SH-SY5Y (cell line): ENCODE results near the gene HIVEP2.

Experiments used
- GATA2 ChIP-seq: IDR thresholded peaks from 2 replicates; pipeline ENCODE4 v1.6.1; 2011; ENCODE audit warnings: mild to moderate bottlenecking, low read depth, low read length
- GATA3 ChIP-seq: IDR thresholded peaks from 2 replicates; pipeline ENCODE4 v1.6.1; 2011; ENCODE audit warnings: low read depth, mild to moderate bottlenecking, low read length, moderate library complexity

DNA sequence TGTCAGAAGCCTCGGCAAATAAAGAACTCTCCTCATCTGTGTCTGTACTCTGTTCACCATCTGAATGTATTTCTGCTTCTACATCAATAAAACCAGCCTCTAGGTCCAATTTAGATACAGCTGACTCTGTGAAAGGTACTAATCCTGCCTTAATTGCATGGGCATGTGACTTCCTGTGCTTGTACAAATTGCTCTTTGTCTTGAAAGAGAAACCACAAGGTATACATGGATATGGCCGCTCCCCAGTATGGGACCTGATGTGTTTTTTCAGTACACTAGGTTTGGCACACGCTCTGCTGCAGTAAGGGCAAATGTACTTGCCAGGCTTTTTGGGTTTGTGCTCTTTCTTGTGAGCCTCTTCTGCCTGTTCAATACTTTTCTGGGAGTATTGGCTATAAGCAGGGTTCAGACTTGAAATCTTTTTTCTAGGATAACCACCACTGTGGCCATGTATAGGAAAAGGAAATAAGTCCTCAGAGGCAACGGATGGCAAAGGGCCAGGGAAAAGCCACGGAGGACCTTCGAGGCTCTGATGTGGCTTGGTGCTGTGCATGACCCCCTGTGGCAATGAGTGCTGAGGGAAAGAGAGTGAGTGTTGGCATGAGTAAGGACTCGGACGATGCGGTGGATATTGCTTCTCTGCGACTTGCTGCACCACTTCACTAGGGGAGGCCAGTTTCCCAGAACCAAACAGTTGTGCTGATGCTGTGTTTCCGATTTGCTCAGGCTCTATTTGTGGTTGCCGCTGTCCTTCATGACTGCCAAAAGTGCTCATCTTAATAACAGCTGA, 170.9 kb downstream of the HIVEP2 start:
- TF ChIP-seq GATA2 = no peak
- no peak for TF ChIP-seq GATA3
